Heart right ventricle (tissue), 16 donors: Measurements from ENCODE around the gene MOK. TPM values are rescaled to one million over a fixed set of nuclear protein-coding genes. Genes with fewer than 3 reads are reported as not detected.

ENCODE experiments used
- ATAC-seq, 8 donors: fragments of 200-7000 bp; cut with Tn5 transposase; one replicate each; pipeline ENCODE4 v1.9.1; 2020; ENCODE audit warnings: mild to moderate bottlenecking in 8 of 8, moderate library complexity in 8 of 8, moderate number of reproducible peaks in 1 of 8
- DNase-seq, 2 donors: peaks; one replicate each; pipeline ENCODE4 v3.0.0-alpha.2; 2020
- H3K27ac ChIP-seq, 10 donors: fragments of 200-600 bp; sonication (generic) in 2 of 10; one replicate each; pipeline versions ENCODE4 v1.5.0 to v1.8.0; 2020 to 2022; ENCODE audit warnings: mild to moderate bottlenecking in 3 of 10
- H3K27me3 ChIP-seq, 7 donors: fragments of 200-600 bp; one replicate each; pipeline ENCODE4 v1.8.0; 2021 to 2022; ENCODE audit warnings: mild to moderate bottlenecking in 2 of 7
- H3K36me3 ChIP-seq, 9 donors: fragments of 200-600 bp; sonication (generic) in 1 of 9; one replicate each; pipeline versions ENCODE4 v1.5.0 to v1.8.0; 2020 to 2022; ENCODE audit warnings: mild to moderate bottlenecking in 2 of 9
- H3K4me1 ChIP-seq, 9 donors: fragments of 200-600 bp; sonication (generic) in 1 of 9; one replicate each; pipeline versions ENCODE4 v1.5.0 to v1.8.0; 2020 to 2022; ENCODE audit warnings: mild to moderate bottlenecking in 4 of 9
- H3K4me3 ChIP-seq, 10 donors: fragments of 200-600 bp; sonication (generic) in 2 of 10; one replicate each; pipeline versions ENCODE4 v1.5.0 to v1.8.0; 2020 to 2022; ENCODE audit warnings: mild to moderate bottlenecking in 7 of 10, moderate library complexity in 2 of 10
- H3K9me3 ChIP-seq, 11 donors: fragments of 200-600 bp in 10 of 11; sonication (generic) in 2 of 11; one replicate each; pipeline versions ENCODE4 v1.5.0 to v1.8.0; 2013 to 2022; ENCODE audit warnings: mild to moderate bottlenecking in 2 of 11, control low read depth in 1 of 11, moderate library complexity in 1 of 11
- CTCF ChIP-seq, 9 donors: fragments of 200-600 bp; sonication (generic) in 2 of 9; IDR thresholded peaks; one replicate each; pipeline versions ENCODE4 v1.5.0 to v1.8.0; 2021 to 2022; ENCODE audit warnings: antibody characterized with exemption in 9 of 9, mild to moderate bottlenecking in 5 of 9, moderate library complexity in 1 of 9
- WGBS, 2 donors: extraction: QIAGEN DNeasy Blood & Tissue Kit; methylation state at CpG; one replicate each; pipeline ENCODE4 v1.1.7; 2013; ENCODE audit warnings: inconsistent platforms in 1 of 2; 5-methylcytosine and 5-hydroxymethylcytosine counted together
- intact Hi-C, 10 donors: fragments of 100-400 bp; cut with DNase I; formaldehyde crosslinking; loops; one replicate each; pipeline versions ENCODE4 v1.11.1 to v1.14.2; 2022
- polyA plus RNA-seq, 2 donors: library from polyadenylated mRNA; stranded (reverse); fragments of 200-250 nt; gene quantifications; one replicate each; pipeline ENCODE4 v1.2.3, GENCODE V29; 2013
- total RNA-seq, 10 donors: library from RNA; stranded (reverse); fragmentation: NEBNext Ultra II Directional in 3 of 10; extraction: Animal tissue kit (Norgen Biotek cat#: 25700) in 3 of 10; gene quantifications; one replicate each; pipeline versions ENCODE4 v1.2.1 to v1.2.4, GENCODE V29; 2021 to 2023
- donor health status: Arrhythmogenic right ventricular cardiomyopathy.
- donor health status: ischemic (EF 13 %, LVEDD 7.1; RV severe dilation, severe dysfunction).
- donor health status: healthy with polysubstance abuse.
- donor health status: DM: no; HTN: yes; CAD: no.
- donor health status: DM: no; HTN: no; CAD: no.
- donor health status: ischemic (EF 25% LVEDD 6.9; RV normal size, moderate dysfunction).
- donor health status: ischemic (EF 25% LVEDD 5.7; RV mildly dilated, moderate dysfunction).
- donor health status: healthy.
- donor health status: DM: yes; HTN: yes; CAD: no.
- donor health status: Ischemic cardiomyopathy.
- donor health status: ischemic (EF 35%, LVEDD 5.7; RV mildly dilated, moderate dysfunction).
- donor health status: nonischemic (EF 11% LVEDD 7.7; RV severe dilation, severe dysfunction).
- donor health status: DM: yes; HTN: yes; CAD: no.
- donor health status: PGD.
- donor health status: ischemic (EF 29% LVEDD 5.4; RV normal size, mild dysfunction).
- donor health status: nonischemic (EF 23%, LVEDD 6.1; RV moderate dilation, normal function).

MOK gene
- total and polyA plus RNA-seq, 12 donors: 6.6 to 19.8 (median 10.0) TPM

GRCh38 chr14:102239231-102239630 lies 65.7 kb downstream of the MOK start:
- H3K9me3 ChIP-seq: no peaks in the 10 kb centered on the region
- no peak for ATAC-seq
- DNase-seq: no peak
- no peaks in the 10 kb centered on the region for H3K27me3 ChIP-seq
- 91 to 95% methylated on average over 4 of the region's 4 CpGs for WGBS, 2 donors
- intact Hi-C loops: loop anchor here in 1 of 10 donors (5.0 kb wide), 1 partner anchor 73 kb away; no protein-coding TSS in a partner anchor
- H3K27ac ChIP-seq: no peak overlapping the region
- TF ChIP-seq CTCF (IDR thresholded peaks at IDR 0.05): no peak
- H3K36me3 ChIP-seq: no peaks in the 10 kb centered on the region
- H3K4me3 ChIP-seq: no peak overlapping the region
- H3K4me1 ChIP-seq: peaks cover 0 to 16% (median 7%) of the 10 kb centered on the region in 9 donors

DNA sequence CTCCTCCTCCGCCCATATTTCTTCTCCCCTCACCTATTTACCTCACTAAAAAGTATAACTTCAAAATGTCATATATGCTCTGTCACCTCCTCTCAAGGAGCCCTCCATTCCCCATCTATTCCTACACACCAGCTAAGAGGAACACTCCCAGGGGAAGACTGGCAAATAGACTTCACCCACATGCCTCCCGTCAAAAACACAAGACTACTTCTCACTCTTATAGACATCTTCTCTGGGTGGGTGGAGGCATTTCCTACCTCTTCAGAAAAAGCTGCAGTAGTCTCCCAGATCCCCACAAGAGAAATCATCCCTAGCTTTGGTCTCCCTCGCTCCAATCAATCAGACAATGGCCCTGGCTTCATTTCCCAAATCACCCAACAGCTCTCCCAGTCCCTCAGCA lies 66.2 kb downstream of the MOK start:
- H3K4me3 ChIP-seq: no peak overlapping the region
- H3K9me3 ChIP-seq: no peaks in the 10 kb centered on the region
- no peak for DNase-seq
- 93 to 95% methylated on average over 3 of the region's 3 CpGs for WGBS, 2 donors
- no peaks in the 10 kb centered on the region for H3K36me3 ChIP-seq
- H3K27ac ChIP-seq: no peak overlapping the region
- TF ChIP-seq CTCF (IDR thresholded peaks at IDR 0.05): no peak
- ATAC-seq: no peak
- H3K27me3 ChIP-seq: no peaks in the 10 kb centered on the region
- peaks cover 0 to 18% (median 7%) of the 10 kb centered on the region in 9 donors for H3K4me1 ChIP-seq
- intact Hi-C loops: loop anchor here in 1 of 10 donors (5.0 kb wide), 1 partner anchor 74 kb away; no protein-coding TSS in a partner anchor

DNA sequence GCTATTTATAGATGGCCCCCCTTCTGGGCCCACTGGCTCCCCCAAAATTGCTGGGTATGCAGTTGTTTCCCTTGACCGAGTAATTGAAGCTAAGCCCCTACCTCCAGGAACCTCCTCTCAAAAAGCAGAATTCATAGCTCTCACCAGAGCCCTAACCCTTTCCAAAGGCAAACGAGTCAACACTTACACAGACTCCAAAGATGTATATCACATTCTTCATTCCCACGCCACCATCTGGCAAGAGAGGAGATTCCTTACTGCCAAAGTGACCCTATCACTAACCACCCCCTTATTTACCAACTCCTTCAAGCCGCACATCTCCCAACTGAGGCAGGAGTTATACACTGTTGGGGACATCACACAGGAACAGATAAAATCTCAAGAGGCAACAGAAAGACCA lies 66.8 kb downstream of the MOK start:
- H3K4me3 ChIP-seq: no peak overlapping the region
- 71 to 74% methylated on average over 4 of the region's 4 CpGs for WGBS, 2 donors
- peaks cover 0 to 3% (median 0%) of the 10 kb centered on the region in 9 donors for H3K36me3 ChIP-seq
- TF ChIP-seq CTCF (IDR thresholded peaks at IDR 0.05): no peak
- H3K4me1 ChIP-seq: peaks cover 0 to 18% (median 7%) of the 10 kb centered on the region in 9 donors
- no peaks in the 10 kb centered on the region for H3K9me3 ChIP-seq
- ATAC-seq (no peak), DNase-seq (no peak)
- H3K27me3 ChIP-seq: no peaks in the 10 kb centered on the region
- H3K27ac ChIP-seq: no peak overlapping the region
- intact Hi-C loops: loop anchor here in 1 of 10 donors (5.0 kb wide), 1 partner anchor 74 kb away; no protein-coding TSS in a partner anchor

GRCh38 chr14:102236026-102236425 lies 68.9 kb downstream of the MOK start:
- no peak for ATAC-seq
- H3K27ac ChIP-seq: no peak overlapping the region
- WGBS, 2 donors: 95 to 96% methylated on average over 12 of the region's 12 CpGs
- intact Hi-C loops: loop anchor here in 3 of 10 donors (1.0 to 5.0 kb wide), 3 partner anchors 23 to 78 kb away; no protein-coding TSS in a partner anchor
- TF ChIP-seq CTCF (IDR thresholded peaks at IDR 0.05): no peak
- no peak for DNase-seq
- no peaks in the 10 kb centered on the region for H3K9me3 ChIP-seq
- peaks cover 0 to 24% (median under 1%) of the 10 kb centered on the region in 9 donors for H3K36me3 ChIP-seq
- H3K4me1 ChIP-seq: peaks cover 0 to 18% (median 7%) of the 10 kb centered on the region in 9 donors
- H3K4me3 ChIP-seq: no peak overlapping the region
- H3K27me3 ChIP-seq: no peaks in the 10 kb centered on the region
